Activated CD4-positive, alpha-beta T cell treated with anti-CD3 and anti-CD28 coated beads, Interleukin-2, amount 50 U/mL, for 16 hours (primary cell): ENCODE measurements around the gene HNF1A.

Experiments used
- DNase-seq: peaks from one replicate; pipeline ENCODE4 v3.0.0-alpha.2; 2020

The HNF1A gene

DNA sequence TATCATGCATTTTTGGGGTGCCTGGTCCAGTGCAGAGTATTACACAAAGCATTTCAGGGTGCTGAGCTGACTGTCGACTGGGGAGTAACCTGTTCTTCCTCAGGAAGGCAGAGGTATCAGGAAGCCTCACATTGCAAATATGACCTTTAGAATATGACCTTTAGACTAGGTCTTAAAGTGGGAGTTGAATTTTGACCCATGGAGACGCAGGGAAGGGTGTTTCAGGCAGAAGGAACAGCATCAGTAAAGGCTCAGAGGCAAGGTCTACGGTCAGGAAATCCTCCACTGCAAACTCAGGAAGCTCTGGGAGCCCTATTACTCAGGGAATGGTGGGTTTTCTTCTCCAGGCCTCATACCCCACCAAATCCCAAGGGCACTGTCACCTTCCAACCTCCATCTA is 11.3 kb downstream of the HNF1A start:
- no peak for DNase-seq

DNA sequence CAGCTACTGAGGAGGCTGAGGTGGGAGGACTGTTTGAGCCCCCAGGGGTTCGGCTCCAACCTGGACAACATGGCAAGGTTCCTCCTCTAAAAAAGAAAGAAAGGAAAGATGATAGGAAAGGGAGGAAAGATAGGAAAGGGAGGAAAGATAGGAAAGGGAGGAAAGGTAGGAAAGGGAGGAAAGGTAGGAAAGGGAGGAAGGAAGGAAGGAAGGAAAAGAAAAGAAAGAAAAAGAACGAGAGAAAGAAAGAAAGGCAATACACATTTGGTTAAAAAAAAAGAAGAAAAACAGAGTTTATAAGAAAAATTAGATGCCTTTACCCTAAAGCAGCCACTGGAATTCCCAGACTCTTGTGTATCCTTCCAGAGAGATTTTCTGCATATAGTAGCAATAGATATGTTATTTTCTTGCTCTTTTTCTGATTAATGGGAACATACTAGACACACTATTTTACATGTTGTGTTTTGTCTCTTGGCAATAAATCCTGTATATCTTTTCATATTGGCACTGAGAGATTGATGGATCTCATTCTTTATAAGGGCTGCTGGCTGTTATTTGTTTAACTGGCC is 12.2 kb downstream of the HNF1A start:
- DNase-seq = no peak

- DNase-seq = no peak
Measured at GRCh38 chr12:120991965-120992364, 13.6 kb downstream of the HNF1A start.

GRCh38 chr12:120992989-120993388 is 14.6 kb downstream of the HNF1A start:
- DNase-seq = no peak

- DNase-seq = no peak
Measured at GRCh38 chr12:120993496-120993895, 15.2 kb downstream of the HNF1A start.

GRCh38 chr12:120994059-120994458 is 15.7 kb downstream of the HNF1A start:
- DNase-seq = no peak

DNA sequence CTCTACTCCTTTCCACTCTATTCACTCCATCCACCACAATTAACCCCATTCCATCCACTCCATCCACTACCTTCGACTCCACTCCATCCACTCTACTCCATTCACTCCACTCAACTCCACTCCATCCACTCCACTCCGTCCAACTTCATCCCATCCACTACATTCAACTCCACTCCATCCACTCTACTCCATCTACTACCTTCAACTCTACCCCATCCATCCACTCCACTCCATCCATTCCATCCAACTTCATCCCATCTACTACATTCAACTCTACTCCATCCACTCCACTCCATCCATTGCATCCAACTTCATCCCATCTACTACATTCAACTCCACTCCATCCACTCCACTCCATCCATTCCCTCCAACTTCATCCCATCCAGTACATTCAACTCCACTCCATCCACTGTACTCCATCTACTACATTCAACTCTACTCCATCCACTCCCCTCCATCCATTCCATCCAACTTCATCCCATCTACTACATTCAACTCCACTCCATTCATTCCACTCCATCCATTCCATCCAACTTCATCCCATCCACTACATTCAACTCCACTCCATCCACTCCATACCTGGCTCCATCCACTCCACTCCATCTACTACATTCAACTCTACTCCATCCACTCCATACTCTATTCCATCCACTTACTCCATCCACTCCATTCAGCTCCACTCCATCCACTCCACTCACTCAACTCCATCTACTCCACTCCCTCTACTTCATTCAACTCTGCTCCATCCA is 16.4 kb downstream of the HNF1A start:
- DNase-seq = no peak

DNA sequence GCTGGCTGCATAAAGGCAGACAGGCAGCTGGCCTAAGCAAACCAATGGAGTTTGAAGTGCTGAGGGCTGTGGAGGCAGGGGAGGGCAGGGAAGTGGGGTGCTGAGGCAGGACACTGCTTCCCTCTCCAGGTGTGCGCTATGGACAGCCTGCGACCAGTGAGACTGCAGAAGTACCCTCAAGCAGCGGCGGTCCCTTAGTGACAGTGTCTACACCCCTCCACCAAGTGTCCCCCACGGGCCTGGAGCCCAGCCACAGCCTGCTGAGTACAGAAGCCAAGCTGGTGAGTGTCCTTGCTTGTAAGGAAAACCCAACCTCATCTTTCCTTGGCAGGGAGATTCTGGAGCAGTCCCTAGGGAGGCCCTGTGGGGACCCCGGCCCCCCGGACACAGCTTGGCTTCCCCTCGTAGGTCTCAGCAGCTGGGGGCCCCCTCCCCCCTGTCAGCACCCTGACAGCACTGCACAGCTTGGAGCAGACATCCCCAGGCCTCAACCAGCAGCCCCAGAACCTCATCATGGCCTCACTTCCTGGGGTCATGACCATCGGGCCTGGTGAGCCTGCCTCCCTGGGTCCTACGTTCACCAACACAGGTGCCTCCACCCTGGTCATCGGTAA is 17.9 kb downstream of the HNF1A start:
- no peak for DNase-seq

DNA sequence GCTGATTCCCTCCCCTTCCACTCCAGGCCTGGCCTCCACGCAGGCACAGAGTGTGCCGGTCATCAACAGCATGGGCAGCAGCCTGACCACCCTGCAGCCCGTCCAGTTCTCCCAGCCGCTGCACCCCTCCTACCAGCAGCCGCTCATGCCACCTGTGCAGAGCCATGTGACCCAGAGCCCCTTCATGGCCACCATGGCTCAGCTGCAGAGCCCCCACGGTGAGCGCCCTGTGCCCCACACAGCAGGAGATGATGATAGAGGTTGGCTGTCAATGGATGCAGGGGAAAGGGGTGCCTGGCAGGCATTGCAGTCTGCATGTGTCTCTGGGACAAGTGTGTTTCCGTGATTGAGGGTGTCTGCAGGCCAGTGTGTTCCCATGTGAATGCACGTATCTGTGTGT is 19.1 kb downstream of the HNF1A start:
- no peak for DNase-seq

DNA sequence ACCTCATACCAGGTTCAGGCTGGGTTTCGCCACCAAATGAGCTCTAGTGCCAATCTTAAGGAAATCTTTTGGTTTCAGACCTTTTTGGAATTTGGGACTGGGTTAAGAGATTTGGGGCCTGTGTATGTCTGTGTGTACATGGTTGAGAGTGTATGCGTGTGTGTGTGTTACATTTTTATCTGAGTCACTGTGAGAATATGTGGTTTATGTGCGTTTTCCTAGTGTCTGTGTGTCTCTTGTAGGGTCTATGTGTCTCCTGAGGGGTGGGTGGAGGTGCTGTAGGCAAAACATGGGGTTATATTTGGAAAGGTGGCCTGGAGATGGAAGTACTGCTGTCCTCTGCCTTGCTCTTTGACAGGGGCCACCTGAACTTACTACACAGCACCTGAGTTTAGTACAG is 20.1 kb downstream of the HNF1A start:
- no peak for DNase-seq

- DNase-seq = no peak
Measured at GRCh38 chr12:120999191-121000120, 21.1 kb downstream of the HNF1A start.

DNA sequence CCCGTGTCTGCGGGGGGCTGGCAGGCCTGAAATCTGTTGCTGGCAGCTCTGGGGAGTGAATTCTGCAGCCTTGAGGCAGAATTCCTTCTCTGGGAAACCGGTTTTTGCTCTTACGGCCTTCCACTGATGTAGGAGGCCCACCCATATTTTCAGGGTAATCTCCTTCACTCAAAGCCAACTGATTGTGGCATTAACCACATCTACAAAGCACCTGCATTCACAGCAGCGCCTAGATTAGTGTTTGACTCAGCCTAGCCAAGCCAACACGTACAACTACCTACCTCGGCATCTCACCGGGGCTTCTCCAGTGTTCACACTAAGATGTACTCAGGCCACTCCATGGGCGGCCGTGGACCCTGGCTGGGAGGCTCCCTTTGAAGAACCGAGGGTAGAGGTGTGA is 22.2 kb downstream of the HNF1A start:
- no peak for DNase-seq

DNA sequence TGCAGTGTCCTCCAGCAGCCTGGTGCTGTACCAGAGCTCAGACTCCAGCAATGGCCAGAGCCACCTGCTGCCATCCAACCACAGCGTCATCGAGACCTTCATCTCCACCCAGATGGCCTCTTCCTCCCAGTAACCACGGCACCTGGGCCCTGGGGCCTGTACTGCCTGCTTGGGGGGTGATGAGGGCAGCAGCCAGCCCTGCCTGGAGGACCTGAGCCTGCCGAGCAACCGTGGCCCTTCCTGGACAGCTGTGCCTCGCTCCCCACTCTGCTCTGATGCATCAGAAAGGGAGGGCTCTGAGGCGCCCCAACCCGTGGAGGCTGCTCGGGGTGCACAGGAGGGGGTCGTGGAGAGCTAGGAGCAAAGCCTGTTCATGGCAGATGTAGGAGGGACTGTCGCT is 22.7 kb downstream of the HNF1A start:
- no peak for DNase-seq

- DNase-seq = no peak
Measured at GRCh38 chr12:121001841-121002483, 23.6 kb downstream of the HNF1A start.

- DNase-seq = no peak
Measured at GRCh38 chr12:121003650-121004049, 25.3 kb downstream of the HNF1A start.

GRCh38 chr12:121004253-121004815 is 26.0 kb downstream of the HNF1A start:
- no peak for DNase-seq

DNA sequence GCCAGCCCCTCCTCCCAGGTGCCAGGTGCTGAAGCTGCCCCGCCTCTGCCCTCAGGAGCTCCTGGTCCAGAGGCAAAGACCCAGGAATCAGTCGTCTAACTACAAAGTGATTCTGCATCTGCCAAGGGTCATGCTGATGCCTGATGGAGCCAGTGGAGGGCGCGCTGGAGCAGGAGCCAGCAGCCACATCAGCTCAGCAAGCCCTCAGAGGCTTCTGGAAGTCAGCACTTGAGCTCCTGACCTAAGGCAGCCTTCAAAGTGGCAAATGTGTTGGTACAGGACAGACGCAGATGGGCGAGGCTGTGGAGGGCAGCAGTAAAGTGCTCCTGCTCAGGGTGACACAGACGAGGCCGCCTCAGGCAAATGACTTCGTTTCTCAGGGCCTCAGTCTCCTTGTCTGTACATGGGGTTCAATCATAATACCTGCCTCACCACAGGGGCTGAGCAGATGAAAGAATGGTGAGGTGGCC is 27.0 kb downstream of the HNF1A start:
- DNase-seq = peak; percentile 57

- no peak for DNase-seq
Measured at GRCh38 chr12:121008347-121009098, 30.2 kb downstream of the HNF1A start.

DNA sequence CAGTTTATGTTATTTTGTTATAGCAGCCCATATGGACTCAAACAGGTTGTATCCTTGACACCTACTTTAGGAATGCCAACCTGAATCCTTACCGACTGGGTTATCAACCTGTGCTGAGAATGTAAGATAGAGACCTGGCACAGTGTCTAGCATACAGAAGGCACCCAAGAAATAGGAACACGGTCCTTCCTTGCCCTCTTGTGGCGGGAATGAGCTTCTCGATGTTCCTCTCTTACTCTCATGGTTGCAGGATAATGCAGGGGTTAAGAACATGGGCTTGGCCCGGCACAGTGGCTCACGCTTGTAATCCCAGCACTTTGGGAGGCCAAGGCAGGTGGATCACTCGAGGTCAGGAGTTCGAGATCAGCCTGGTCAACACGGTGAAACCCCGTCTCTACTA is 31.4 kb downstream of the HNF1A start:
- no peak for DNase-seq

DNA sequence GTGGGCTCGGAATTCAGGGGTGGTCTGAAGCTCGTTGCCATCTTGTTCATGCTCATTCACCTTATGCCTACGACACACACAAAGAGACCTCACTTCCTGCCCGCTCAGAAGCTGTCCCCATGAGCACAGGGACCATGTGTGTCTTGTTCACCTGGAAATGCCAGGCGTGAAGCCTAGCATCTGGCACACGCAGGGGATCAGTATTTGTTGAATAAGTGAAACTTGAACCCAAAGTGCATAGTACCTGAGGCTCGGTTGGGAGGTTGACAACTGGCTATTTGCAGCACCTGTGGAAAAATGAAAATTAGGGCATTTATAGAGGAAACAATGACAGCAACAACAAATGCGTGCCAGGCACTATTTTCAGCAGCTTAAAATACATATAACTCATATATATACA is 32.5 kb downstream of the HNF1A start:
- DNase-seq = no peak

DNA sequence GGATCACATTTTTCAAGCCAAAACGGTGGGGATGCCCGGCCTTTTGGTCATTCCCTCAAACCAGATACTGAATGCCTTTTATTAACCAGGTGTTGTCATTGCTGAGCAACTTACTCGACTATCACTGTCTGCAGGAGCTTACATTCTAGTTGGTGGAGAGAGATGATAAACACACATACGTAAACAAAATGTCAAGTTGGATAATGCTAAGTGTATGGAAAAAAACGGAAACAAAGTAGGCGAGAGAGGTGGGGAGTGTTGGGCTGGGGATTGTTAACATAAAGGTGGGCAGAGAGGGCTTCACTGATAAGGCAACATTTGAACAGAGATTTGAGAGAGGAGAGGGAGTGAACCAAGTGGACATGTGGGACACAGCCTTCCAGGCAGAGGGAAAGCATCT is 33.5 kb downstream of the HNF1A start:
- no peak for DNase-seq

DNA sequence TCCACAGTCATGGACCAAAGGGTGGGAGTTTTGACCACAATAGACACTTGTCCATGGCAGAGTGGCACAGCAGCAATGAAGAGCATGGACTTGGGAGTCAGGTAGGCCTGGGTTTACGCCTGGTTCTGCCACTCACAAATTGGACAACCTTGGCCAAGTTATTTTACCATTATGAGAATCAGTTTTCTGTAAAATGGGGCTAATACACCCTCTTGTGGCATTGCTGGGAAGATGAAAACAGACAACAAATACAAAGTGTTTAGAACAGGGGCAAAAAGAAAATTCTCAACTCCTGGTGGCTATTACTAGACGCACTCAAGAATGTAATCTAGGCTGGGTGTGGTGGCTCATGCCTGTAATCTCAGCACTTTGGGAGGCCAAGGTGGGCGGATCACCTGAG is 35.4 kb downstream of the HNF1A start:
- no peak for DNase-seq
